Rectal smooth muscle tissue (tissue), 1 donor: ENCODE data around the gene C1orf159.

Experiments used
- H3K27ac ChIP-seq: one replicate; pipeline ENCODE4 v1.7.0; 2013; ENCODE audit warnings: low read depth, low read length, inconsistent platforms
- H3K27me3 ChIP-seq: one replicate; pipeline ENCODE4 v1.7.0; 2013; ENCODE audit warnings: low read length; ENCODE audit not compliant: control insufficient read depth, insufficient read depth
- H3K36me3 ChIP-seq: one replicate; pipeline ENCODE4 v1.7.0; 2013; ENCODE audit warnings: low read length; ENCODE audit not compliant: control insufficient read depth, insufficient read depth
- H3K4me1 ChIP-seq: one replicate; pipeline ENCODE4 v1.7.0; 2013; ENCODE audit warnings: low read length; ENCODE audit not compliant: control insufficient read depth, insufficient read depth
- H3K4me3 ChIP-seq: one replicate; pipeline ENCODE4 v1.7.0; 2013; ENCODE audit warnings: low read length
- H3K9ac ChIP-seq: one replicate; pipeline ENCODE4 v1.7.0; 2013; ENCODE audit warnings: low read length

The C1orf159 gene

DNA sequence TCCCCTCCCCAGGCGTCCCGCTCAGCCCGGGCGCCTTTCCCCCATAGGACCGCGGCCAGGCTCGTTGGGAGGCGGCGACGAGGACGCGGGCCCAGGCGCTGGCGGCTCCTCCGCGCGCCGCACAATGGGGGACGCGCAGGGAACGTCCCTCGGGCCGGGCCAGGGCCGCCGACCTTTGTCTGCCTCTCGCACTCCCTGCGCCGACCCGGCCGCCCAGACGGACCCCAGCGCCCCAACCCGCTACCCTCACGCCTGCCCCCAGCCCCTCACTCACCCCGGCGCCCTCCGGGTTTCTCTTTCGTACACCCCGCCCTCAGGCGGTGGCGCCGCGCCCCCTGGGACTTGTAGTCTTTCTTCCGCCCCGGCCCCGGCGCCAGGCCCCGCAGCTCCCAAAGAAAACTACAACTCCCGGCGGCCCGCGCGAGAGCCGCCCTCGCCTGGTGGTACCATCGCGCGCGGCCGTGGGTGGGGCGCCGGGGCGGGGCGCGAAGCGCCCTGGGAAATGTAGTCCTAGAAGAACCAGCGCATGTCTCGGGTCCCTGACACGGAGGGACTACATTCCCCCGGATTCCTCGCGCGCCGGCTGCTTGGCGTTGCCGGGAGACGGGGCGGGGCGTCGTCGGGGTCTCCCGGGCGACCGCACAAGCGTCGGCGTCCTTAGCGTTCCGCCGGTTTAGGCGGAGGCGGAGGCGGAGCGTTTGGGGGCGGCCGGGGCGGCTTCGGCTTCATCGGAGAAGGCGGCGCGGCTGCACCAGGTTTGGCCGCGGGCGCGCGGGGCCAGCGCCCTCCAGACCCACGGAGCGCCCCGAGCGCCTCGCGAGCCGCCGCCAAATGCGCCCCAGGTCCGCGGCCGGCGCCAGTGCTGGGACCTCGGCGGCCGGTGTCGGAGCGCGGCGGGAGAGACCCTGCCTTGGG, at the start of gene C1orf159:
Gene C1orf159 (minus strand): TSS at position 304 of the 915 bp plus-strand sequence. CDS start 24,546 bp downstream, outside the sequence.
- peaks cover 3% of the 10 kb centered on the region for H3K27me3 ChIP-seq
- peaks cover 4% of the 10 kb centered on the region for H3K36me3 ChIP-seq
- H3K4me1 ChIP-seq = no peaks in the 10 kb centered on the region
- peak within 1 kb of the TSS; percentile 70 for H3K27ac ChIP-seq
- no peak within 1 kb of the TSS for H3K9ac ChIP-seq
- peak within 1 kb of the TSS; percentile 66 for H3K4me3 ChIP-seq

DNA sequence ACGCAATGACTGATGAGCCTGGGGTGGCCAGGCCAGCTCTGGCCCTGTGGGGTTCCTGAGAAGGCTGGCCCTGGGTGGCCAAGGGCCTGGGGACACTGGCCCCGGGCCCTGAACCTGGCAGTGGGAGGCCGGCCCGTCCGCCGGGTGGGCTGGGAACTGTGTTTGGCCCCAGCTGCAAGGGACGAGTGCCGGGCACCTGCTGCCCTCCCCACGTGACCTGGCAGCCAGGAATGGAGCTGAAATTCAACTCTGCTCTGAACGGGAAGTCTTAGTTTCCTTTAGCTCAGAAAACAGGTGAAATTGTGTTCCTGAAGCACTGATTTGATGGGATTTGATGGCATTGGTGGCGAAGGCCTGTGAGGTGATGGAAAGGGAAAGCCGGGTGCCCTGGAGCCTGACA, 49.6 kb upstream of the C1orf159 start:
- Histone ChIP-seq H3K36me3 (no peaks in the 10 kb centered on the region), H3K4me3 (peak overlapping the region; percentile 56), H3K27ac (no peak overlapping the region), H3K27me3 (peaks cover 11% of the 10 kb centered on the region), H3K4me1 (no peaks in the 10 kb centered on the region), H3K9ac (peak overlapping the region; percentile 38)

GRCh38 chr1:1164701-1165451, 49.0 kb upstream of the C1orf159 start:
- no peaks in the 10 kb centered on the region for H3K4me1 ChIP-seq
- no peak overlapping the region for H3K9ac ChIP-seq
- no peak overlapping the region for H3K27ac ChIP-seq
- H3K36me3 ChIP-seq = no peaks in the 10 kb centered on the region
- peak overlapping the region; percentile 56 for H3K4me3 ChIP-seq
- H3K27me3 ChIP-seq = peaks cover 9% of the 10 kb centered on the region

- peaks cover 8% of the 10 kb centered on the region for H3K27me3 ChIP-seq
- no peak overlapping the region for H3K27ac ChIP-seq
- H3K4me3 ChIP-seq = peak overlapping the region; percentile 56
- peak overlapping the region; percentile 4 for H3K9ac ChIP-seq
- no peaks in the 10 kb centered on the region for H3K4me1 ChIP-seq
- H3K36me3 ChIP-seq = no peaks in the 10 kb centered on the region
Observed at GRCh38 chr1:1164361-1164700, 48.4 kb upstream of the C1orf159 start.

DNA sequence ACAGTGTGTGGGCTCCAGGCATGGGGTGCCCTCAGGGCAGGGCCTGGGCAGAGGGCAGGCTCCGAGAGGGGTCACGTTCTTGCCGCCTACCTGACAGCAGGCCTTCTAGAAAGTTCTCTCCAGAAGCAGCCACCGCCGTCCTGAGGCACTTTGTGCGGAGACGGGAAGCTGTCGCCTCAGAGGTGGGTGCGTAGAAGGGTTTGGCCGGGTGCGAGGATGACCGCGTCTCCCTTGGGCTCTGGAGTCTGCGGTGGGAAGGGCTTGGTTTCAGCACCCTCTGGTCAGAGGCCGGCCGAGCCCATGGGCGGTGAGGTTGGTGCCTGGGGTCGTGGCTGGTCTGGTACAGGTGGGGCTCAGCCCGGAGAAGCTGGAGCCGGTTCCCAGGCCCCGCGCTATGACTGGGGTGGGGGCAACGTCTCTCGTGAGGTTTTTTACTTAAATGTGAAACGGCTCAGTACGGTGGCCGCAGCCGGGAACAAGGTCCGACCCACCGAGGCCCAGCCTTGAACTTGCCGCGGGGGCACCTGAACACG, 47.7 kb upstream of the C1orf159 start:
- H3K36me3 ChIP-seq = no peaks in the 10 kb centered on the region
- no peak overlapping the region for H3K27ac ChIP-seq
- peaks cover 8% of the 10 kb centered on the region for H3K27me3 ChIP-seq
- H3K4me1 ChIP-seq = peaks cover 2% of the 10 kb centered on the region
- peak overlapping the region; percentile 56 for H3K4me3 ChIP-seq
- H3K9ac ChIP-seq = peak overlapping the region; percentile 45

DNA sequence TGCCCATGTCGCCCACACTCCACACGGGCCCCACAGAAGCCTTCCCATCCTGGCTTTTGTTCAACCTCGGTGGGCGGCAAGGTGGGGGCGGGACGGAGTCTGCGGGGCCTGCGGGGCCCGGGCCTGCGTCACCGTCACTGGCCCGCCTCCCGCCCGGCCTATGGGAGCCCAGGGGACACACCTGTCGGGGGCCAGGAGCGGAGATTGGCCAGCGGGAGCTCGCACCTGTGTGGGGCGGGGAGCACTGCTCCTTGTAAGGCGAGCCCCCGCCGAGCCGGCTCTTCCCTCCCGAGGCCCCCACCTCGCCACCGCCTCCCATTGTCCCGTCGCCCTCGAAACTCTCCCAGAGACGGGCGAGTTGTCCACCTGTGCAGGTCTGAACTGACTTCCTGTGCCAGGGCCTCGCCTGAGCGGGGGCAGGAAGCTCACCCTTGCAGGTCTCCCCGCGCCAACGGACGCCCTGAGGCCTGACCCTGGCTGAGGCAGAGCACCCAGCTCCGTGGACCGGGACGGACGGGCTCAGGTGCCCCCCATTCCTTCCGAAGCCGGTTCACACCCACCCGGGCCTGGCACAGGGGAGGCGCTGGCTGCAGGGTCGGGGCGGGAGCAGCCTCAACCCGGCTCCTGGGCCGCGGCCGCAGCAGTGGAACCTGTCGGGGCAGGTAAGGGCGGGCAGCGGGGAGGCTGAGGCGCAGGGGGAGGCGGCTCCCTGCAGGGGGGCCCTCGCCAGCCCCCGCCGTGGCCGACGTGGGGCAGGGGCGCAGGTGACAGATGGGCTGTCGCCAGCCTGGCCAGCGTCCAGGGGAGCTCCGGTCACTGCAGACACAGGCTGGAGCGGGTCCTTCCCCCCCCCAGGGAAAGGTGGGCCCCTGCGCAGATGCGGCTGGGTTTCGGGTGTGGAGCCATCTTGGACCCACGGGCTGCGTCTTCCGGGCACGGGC, 47.0 kb upstream of the C1orf159 start:
- Histone ChIP-seq H3K27ac (no peak overlapping the region), H3K27me3 (peaks cover 8% of the 10 kb centered on the region), H3K9ac (peak overlapping the region; percentile 59), H3K4me1 (peaks cover 7% of the 10 kb centered on the region), H3K36me3 (no peaks in the 10 kb centered on the region), H3K4me3 (peak overlapping the region; percentile 56)

DNA sequence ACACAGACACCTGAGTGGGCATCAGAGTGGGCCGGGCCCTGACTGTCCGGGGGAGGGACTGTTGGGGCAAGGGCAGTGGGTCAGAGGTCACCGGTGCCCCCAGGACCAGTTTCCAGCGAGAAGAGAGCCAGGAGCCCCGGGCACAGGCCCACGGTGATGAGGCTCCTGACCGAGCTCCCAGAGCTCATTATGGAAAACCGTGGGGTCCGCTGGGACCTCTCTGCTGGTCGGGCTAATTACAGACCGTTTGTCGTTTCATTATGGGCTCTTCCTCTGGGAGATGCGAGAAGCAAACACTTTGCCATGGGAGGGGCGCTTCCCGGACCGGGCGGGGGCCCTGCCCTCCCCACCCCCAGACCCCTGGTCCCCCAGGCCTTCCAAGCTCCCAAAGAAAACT, 45.8 kb upstream of the C1orf159 start:
- no peak overlapping the region for H3K9ac ChIP-seq
- H3K27me3 ChIP-seq = peaks cover 8% of the 10 kb centered on the region
- H3K36me3 ChIP-seq = no peaks in the 10 kb centered on the region
- peaks cover 7% of the 10 kb centered on the region for H3K4me1 ChIP-seq
- no peak overlapping the region for H3K4me3 ChIP-seq
- no peak overlapping the region for H3K27ac ChIP-seq

- H3K36me3 ChIP-seq = no peaks in the 10 kb centered on the region
- peaks cover 7% of the 10 kb centered on the region for H3K4me1 ChIP-seq
- H3K27me3 ChIP-seq = peaks cover 8% of the 10 kb centered on the region
- H3K27ac ChIP-seq = no peak overlapping the region
- no peak overlapping the region for H3K9ac ChIP-seq
- no peak overlapping the region for H3K4me3 ChIP-seq
Observed at GRCh38 chr1:1161078-1161682, 45.3 kb upstream of the C1orf159 start.

DNA sequence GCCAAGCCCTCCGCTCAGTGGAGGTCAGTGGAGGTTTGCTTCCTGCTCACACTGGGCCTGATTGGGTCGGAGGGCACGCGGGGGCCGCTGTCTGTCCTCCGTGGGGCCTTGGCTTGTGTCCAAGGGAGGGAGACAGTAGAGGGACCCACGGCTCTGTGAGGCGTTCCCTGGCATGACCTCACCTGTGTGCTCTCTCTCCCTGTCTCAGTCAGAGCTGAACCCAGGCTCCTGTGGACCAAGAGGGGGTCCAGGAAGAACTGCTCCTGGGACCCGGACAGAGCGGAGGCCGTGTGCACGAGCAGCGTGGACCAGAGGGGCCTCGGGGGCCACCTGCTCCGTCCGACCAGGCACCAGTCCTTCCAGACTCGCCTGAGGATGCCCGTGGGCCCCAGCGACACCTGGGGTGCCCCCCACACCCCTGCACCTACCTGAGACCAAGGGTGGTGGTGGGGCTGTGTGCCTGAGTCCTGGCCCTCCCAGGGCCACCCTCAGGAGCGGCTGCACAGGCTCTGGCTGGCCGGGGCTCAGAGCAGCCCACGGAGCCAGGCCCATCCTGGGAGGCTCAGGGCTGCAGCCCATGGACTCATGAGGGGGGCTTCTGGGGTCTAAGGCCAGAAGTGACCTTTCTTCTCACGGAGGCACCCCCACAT, 44.5 kb upstream of the C1orf159 start:
- H3K9ac ChIP-seq = no peak overlapping the region
- peaks cover 7% of the 10 kb centered on the region for H3K4me1 ChIP-seq
- H3K27me3 ChIP-seq = peaks cover 3% of the 10 kb centered on the region
- no peak overlapping the region for H3K4me3 ChIP-seq
- H3K27ac ChIP-seq = no peak overlapping the region
- H3K36me3 ChIP-seq = no peaks in the 10 kb centered on the region

DNA sequence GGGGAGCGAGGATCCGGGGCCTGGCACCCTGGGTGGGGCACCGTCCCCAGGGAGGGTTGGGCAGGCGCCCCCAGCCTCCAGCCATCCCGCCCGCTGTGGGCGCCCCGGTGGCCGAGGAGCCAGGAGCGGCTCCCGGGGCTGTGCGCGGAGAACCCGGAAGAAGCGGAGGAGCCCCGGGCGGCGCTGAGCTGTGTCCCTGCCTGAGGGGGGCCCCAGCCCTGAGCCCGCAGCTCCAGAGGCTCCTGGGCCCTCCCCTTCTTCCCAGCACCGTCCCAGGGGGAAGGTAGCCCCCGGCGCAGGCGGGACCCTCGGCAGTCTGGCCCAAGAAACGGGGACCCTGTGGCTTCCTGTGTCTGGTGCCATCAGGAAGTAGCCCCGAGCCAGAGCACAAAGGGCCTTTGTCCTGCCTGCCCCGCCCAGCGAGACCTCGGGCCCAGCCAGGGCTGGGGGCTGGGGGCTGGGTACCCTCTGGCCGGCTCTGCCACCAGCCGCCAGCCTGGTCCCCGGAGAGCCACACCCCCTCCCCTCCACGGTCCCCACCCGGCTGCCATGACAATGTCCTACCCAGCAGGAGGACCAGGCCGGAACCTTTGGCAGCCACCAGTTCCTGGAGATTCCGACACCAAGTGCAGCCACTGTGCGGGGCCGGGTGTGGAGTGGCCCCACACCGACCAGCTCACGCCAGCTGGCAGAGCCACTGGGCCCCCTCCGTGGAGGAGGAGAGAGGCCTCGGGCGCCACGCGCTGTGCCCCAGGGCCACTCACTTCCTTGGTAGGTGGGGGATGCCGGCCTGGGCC, 42.2 kb upstream of the C1orf159 start:
- Histone ChIP-seq H3K4me3 (peak overlapping the region; percentile 85), H3K4me1 (peaks cover 7% of the 10 kb centered on the region), H3K27me3 (peaks cover 3% of the 10 kb centered on the region), H3K36me3 (no peaks in the 10 kb centered on the region), H3K9ac (peak overlapping the region; percentile 93), H3K27ac (peak overlapping the region; percentile 91)
